HepG2 (cell line): Measurements from ENCODE around the gene CNN3. TPM values are rescaled to one million over a fixed set of nuclear protein-coding genes. Genes with fewer than 3 reads are reported as not detected.

ENCODE experiments used
- ATAC-seq: fragments of 200-7000 bp; cut with Tn5 transposase; 3 replicates; pipeline ENCODE4 v1.9.1; 2020; ENCODE audit warnings: mild to moderate bottlenecking, moderate library complexity
- BruUV-seq: library from RNA; stranded (reverse); fragments of 400-500 nt; replicated peaks from 2 replicates; lab custom pipeline; 2021; lab: Mats Ljungman, UMichigan
- CTCF ChIA-PET: fragments of 300-600 bp; formaldehyde crosslinking; extraction: SDS; loops from one replicate; lab custom pipeline; 2021; ENCODE audit warnings: low total read pairs, inconsistent platforms, low intra/inter-chr PET ratio; lab: Yijun Ruan, JAX
- POLR2A ChIA-PET: fragments of 350-600 bp; sonication (Branson Sonifier 250); formaldehyde crosslinking; loops from one replicate; lab custom pipeline; 2020; ENCODE audit warnings: antibody characterized with exemption, inconsistent platforms; lab: Yijun Ruan, JAX
- DNase-seq: peaks from one replicate; pipeline ENCODE4 v3.0.0-alpha.2; 2015; ENCODE audit warnings: low spot score
- FAIRE-seq: peaks from 3 replicates; lab custom pipeline; 2011; peaks lifted over from hg19 to GRCh38; lab: Jason Lieb, UNC
- H2AFZ ChIP-seq: one replicate; pipeline ENCODE4 v1.6.1; 2011; ENCODE audit warnings: low read length, inconsistent platforms
- H3K27ac ChIP-seq: fragments of 300-600 bp; 3 replicates; pipeline ENCODE4 v1.8.0; 2011; ENCODE audit warnings: mixed run types, mild to moderate bottlenecking, mixed read lengths, low read length, inconsistent platforms; ENCODE audit not compliant: insufficient read depth; ENCODE audit errors: extremely low read length
- H3K27me3 ChIP-seq, 2 experiments: fragments of 200-600 bp in 1 of 2; 2 replicates in 1 of 2; 3 replicates in 1 of 2; pipeline versions ENCODE4 v1.6.0 to v1.8.0; 2011; ENCODE audit warnings: low read length in 2 of 2, mild to moderate bottlenecking in 2 of 2, moderate library complexity in 2 of 2, inconsistent platforms in 1 of 2; ENCODE audit not compliant: insufficient read depth in 2 of 2, control insufficient read depth in 1 of 2
- H3K36me3 ChIP-seq, 2 experiments: fragments of 200-600 bp in 1 of 2; replicated peaks in 1 of 2; 2 replicates in 1 of 2; 3 replicates in 1 of 2; pipeline versions ENCODE4 v1.5.1 to v1.8.0; 2011; ENCODE audit warnings: low read length in 2 of 2, inconsistent platforms in 1 of 2; ENCODE audit not compliant: insufficient read depth in 2 of 2, control insufficient read depth in 1 of 2
- H3K4me1 ChIP-seq: 2 replicates; pipeline ENCODE4 v1.5.1; 2012; ENCODE audit warnings: low read length, inconsistent platforms; ENCODE audit not compliant: insufficient read depth
- H3K4me2 ChIP-seq: 2 replicates; pipeline ENCODE4 v1.6.0; 2011; ENCODE audit warnings: low read depth, low read length, inconsistent platforms
- H3K4me3 ChIP-seq, 3 experiments: fragments of 200-600 bp in 1 of 3; sonication (generic), shearing (Covaris generic) in 1 of 3; replicated peaks in 1 of 3; 2 replicates each; pipeline ENCODE4 v1.5.1; 2011 to 2016; ENCODE audit warnings: low read length in 3 of 3, inconsistent platforms in 2 of 3, low read depth in 2 of 3, mild to moderate bottlenecking in 2 of 3, control low read depth in 1 of 3, mixed read lengths in 1 of 3; ENCODE audit not compliant: insufficient read depth in 1 of 3
- H3K79me2 ChIP-seq: one replicate; pipeline ENCODE4 v1.6.1; 2011; ENCODE audit warnings: low read length, inconsistent platforms; ENCODE audit not compliant: insufficient read depth
- H3K9ac ChIP-seq: 2 replicates; pipeline ENCODE4 v1.6.0; 2011; ENCODE audit warnings: mild to moderate bottlenecking, low read depth, low read length, inconsistent platforms; ENCODE audit not compliant: insufficient read depth
- H3K9me3 ChIP-seq: 2 replicates; pipeline ENCODE4 v1.5.1; 2012; ENCODE audit warnings: mild to moderate bottlenecking, low read length
- H4K20me1 ChIP-seq: 2 replicates; pipeline ENCODE4 v1.6.0; 2011; ENCODE audit warnings: inconsistent platforms, mild to moderate bottlenecking, low read length, moderate library complexity; ENCODE audit not compliant: insufficient read depth
- BRCA1 ChIP-seq: sonication (generic); formaldehyde crosslinking; IDR thresholded peaks from 2 replicates; pipeline ENCODE4 v1.4.0; 2020; ENCODE audit warnings: missing genetic modification reagents
- CBX1 ChIP-seq: IDR thresholded peaks from one replicate; pipeline ENCODE4 v1.6.1; 2016; ENCODE audit warnings: antibody characterized with exemption, low read depth
- CREBL2 ChIP-seq: sonication (generic); formaldehyde crosslinking; IDR thresholded peaks from 2 replicates; pipeline ENCODE4 v1.8.1; 2023; ENCODE audit warnings: missing genetic modification reagents, mild to moderate bottlenecking, borderline replicate concordance
- GABPA ChIP-seq, 2 experiments: IDR thresholded peaks; 2 replicates each; pipeline ENCODE4 v1.6.1; 2011 to 2016; ENCODE audit warnings: low read depth in 2 of 2, low read length in 1 of 2, missing biosample characterization in 1 of 2, missing genetic modification characterization in 1 of 2
- GTF2F1 ChIP-seq: fragments of 150-350 bp; IDR thresholded peaks from 2 replicates; pipeline ENCODE4 v1.6.1; 2014; ENCODE audit warnings: low read length
- HOXA5 ChIP-seq: sonication (generic); formaldehyde crosslinking; IDR thresholded peaks from 2 replicates; pipeline ENCODE4 v1.4.0; 2020; ENCODE audit warnings: missing genetic modification reagents
- NFATC3 ChIP-seq: sonication (generic); formaldehyde crosslinking; IDR thresholded peaks from 2 replicates; pipeline ENCODE4 v1.5.1; 2020; ENCODE audit warnings: mild to moderate bottlenecking, missing genetic modification reagents
- SRSF4 ChIP-seq: fragments of 200-400 bp; formaldehyde crosslinking; IDR thresholded peaks from one replicate; pipeline ENCODE4 v1.6.1; 2018; ENCODE audit warnings: mild to moderate bottlenecking, low read depth, low read length, moderate library complexity; ENCODE audit not compliant: poor library complexity, severe bottlenecking
- XBP1 ChIP-seq: sonication (generic); formaldehyde crosslinking; IDR thresholded peaks from 2 replicates; pipeline ENCODE4 v1.5.0; 2020; ENCODE audit warnings: missing genetic modification reagents
- ZFP36L2 ChIP-seq: sonication (generic); formaldehyde crosslinking; IDR thresholded peaks from 2 replicates; pipeline ENCODE4 v1.4.0; 2020; ENCODE audit warnings: missing genetic modification reagents
- ZNF142 ChIP-seq: sonication (generic); formaldehyde crosslinking; IDR thresholded peaks from 2 replicates; pipeline ENCODE4 v1.4.0; 2020; ENCODE audit warnings: missing genetic modification reagents
- ZNF253 ChIP-seq: sonication (generic); formaldehyde crosslinking; IDR thresholded peaks from 2 replicates; pipeline ENCODE4 v1.8.0; 2022; ENCODE audit warnings: mild to moderate bottlenecking, missing genetic modification reagents, borderline replicate concordance
- ZNF281 ChIP-seq: sonication (generic); formaldehyde crosslinking; IDR thresholded peaks from 2 replicates; pipeline ENCODE4 v1.4.0; 2020; ENCODE audit warnings: missing genetic modification reagents, borderline replicate concordance
- ZNF558 ChIP-seq: sonication (generic); formaldehyde crosslinking; IDR thresholded peaks from 2 replicates; pipeline ENCODE4 v1.9.0; 2022; ENCODE audit warnings: mild to moderate bottlenecking, missing genetic modification reagents, borderline replicate concordance
- WGBS: methylation state at CpG from one replicate; pipeline ENCODE4 v1.1.6; 2017; ENCODE audit warnings: low lambda C conversion rate; 5-methylcytosine and 5-hydroxymethylcytosine counted together
- in situ Hi-C: cut with HindIII; loops from 2 replicates; pipeline ENCODE4 v1.10.0; 2017; ENCODE audit warnings: low pct_unique_long_range_greater_than_20kb; ENCODE audit not compliant: extremely low pct_ligation_motif_present
- intact Hi-C: fragments of 100-400 bp; cut with micrococcal nuclease; formaldehyde crosslinking; loops from one replicate; pipeline ENCODE4 v1.10.0; 2022; ENCODE audit not compliant: unreplicated experiment
- polyA plus RNA-seq, 8 experiments: library from polyadenylated mRNA; depleted of rRNA in 3 of 8; stranded (reverse) in 7 of 8; unstranded in 1 of 8; fragments of >200 nt; fragmentation: Illumina TruSeq in 4 of 8; extraction: Trizol in 4 of 8; gene quantifications; 2 replicates each; pipeline versions ENCODE4 v1.2.1 to v1.2.3, GENCODE V29; 2011 to 2016; ENCODE audit warnings: low read depth in 4 of 8, missing spikeins in 1 of 8, mixed read lengths in 1 of 8; ENCODE audit not compliant: insufficient read depth in 1 of 8
- total RNA-seq, 5 experiments: library from RNA; depleted of rRNA; stranded (reverse); fragments of >200 nt; fragmentation: Illumina TruSeq; extraction: Trizol; gene quantifications; 2 replicates each; pipeline ENCODE4 v1.2.3, GENCODE V29; 2016; ENCODE audit warnings: low read depth in 1 of 5

CNN3 gene
- total and polyA plus RNA-seq, 2 of the 13 experiments (the other 11 are each of a cell fraction or from before 2014, with no cell fraction given) = 113 to 223 TPM

- Histone ChIP-seq H3K27ac (no peak overlapping the region), H3K79me2 (peaks cover 97% of the 10 kb centered on the region), H3K27me3 (no peaks in the 10 kb centered on the region), H3K9me3 (no peaks in the 10 kb centered on the region), H3K4me3 (no peak overlapping the region), H3K9ac (no peak overlapping the region), H3K4me2 (no peak overlapping the region), H4K20me1 (peaks cover 36% of the 10 kb centered on the region), H2AFZ (no peak overlapping the region), H3K4me1 (peaks cover 36% of the 10 kb centered on the region), H3K36me3 (peaks cover 3 to 22% of the 10 kb centered on the region in 2 experiments; a peak in 4 of 5 replicates)
- DNase-seq (no peak), FAIRE-seq (no peak), ATAC-seq (no peak)
- in situ Hi-C loops (no loop called here), intact Hi-C loops (no loop called here)
- no TSS peak for BruUV-seq
- 86% methylated on average over 2 of the region's 2 CpGs for WGBS
- ChIA-PET CTCF (no interaction called here), POLR2A (no interaction called here)
- TF ChIP-seq NFATC3 (CRISPR knock-in tag) (no peak), HOXA5 (CRISPR knock-in tag) (no peak), CREBL2 (CRISPR knock-in tag) (no peak), ZNF142 (no peak), GABPA (IDR thresholded peaks at IDR 0.05; ENCODE audit: low read depth, low read length) (no peak), GABPA (CRISPR knock-in tag; IDR thresholded peaks at IDR 0.05; ENCODE audit: low read depth) (no peak), ZNF558 (CRISPR knock-in tag) (no peak), SRSF4 (no peak), BRCA1 (no peak), ZFP36L2 (CRISPR knock-in tag) (no peak), CBX1 (no peak), ZNF253 (CRISPR knock-in tag) (no peak), GTF2F1 (no peak), XBP1 (CRISPR knock-in tag) (no peak), ZNF281 (CRISPR knock-in tag) (no peak)
These were observed 17.9 kb downstream of the CNN3 start for GRCh38 chr1:94908965-94909364.
